GM18498 (cell line): ENCODE results near the gene KRTAP10-10.
"Not testable (repeated sequence)": the region's sequence is repeated elsewhere in the genome, so short reads cannot be mapped to it uniquely, and the experiment has no call there.

Experiments
- ATAC-seq: cut with Tn5 transposase; IDR thresholded peaks from one replicate; pipeline ENCODE4 v1.9.1; 2021; ENCODE audit warnings: mild to moderate bottlenecking, moderate library complexity; ENCODE audit not compliant: unreplicated experiment

KRTAP10-10 gene

DNA sequence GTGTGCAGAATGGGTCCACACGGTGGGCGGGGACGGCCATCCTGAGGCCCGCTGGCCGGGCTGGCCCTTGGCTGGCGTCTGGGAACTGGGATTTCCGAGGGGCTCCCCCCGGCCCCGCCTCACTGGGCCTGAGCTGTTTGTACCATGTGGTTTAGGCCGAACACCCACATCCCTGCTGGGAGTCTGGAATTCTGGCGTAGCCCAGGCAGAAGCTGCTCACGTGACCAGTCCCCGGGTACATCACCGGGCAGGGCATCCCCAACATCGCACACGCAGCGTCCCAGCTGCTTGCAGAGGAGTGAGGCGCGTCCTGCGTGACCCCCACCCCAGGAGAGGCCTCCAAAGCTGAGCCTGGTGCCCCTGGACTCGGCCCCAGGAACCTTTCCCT is 34.7 kb upstream of the KRTAP10-10 start:
- ATAC-seq = no peak

DNA sequence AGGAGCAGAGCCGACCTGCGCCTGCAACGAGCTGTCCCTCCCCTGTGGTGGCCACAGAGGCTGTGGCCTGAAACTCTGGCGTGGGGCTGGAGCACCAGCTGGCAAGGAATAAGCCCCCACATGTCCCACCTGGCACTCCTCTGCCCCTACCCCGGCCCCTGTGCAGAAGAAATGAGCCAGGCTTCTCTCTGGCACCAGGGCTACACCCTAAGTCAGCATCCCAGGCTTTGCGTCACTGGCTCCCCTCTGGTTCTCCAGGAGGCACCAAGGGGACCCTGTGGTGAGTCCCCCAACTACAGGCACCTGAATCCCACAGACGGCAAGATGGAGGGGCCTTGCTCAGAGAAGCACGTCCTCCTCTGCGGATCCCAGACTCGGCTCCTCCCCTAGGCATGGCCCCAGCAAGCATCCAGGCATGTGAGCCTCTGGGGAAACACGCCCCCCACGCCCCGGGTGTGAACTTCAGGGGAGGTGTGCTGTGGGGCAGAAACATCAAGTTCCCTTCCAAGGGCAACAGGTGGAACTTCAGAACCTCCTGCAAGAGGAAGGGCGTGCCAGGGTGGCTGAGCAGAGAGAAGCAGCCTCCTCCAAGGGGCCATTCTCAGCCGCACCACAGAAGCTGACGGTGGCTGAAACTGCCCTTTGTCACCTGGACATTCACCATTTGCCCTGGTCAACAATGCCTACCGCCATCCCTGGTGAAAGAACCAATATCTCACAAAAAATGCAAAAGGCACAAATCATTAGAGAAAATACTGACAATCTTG is 33.9 kb upstream of the KRTAP10-10 start:
- no peak for ATAC-seq

DNA sequence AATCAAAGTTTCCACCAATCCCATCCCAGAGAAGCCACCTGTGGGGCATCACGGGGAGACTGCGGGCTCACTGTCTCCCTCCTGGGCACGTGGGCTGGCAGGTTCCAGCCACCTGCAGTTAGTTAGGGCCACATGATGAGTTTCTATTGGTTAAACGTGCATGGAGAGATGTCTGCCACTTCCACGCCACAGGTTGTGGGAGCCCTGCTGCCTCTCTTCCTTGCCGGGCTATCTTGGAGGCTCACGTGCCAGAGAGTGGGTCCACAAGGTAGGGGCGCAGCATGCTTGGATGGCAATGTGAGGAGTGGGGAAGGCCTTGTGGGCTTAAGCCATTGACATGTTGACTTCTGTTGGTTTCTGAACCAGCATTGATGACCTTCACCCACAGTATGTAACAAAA is 33.2 kb upstream of the KRTAP10-10 start:
- no peak for ATAC-seq

DNA sequence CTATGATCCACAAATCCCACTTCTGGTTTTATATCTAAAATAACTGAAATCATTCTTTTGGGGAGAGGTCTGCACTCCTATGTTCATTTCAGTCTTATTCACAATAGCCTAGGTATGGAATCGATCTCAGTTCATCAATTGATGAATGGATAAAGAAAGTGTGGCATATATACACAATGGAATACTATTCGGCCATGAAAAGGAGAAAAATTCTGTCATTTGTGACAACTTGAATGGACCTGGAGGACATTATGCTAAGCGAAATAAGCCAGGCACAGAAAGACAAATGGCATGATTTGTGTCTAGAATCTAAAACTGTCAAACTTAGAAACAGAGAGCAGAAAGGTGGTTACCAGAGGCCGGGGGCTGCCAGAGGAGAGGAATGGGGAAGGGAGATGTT is 30.7 kb upstream of the KRTAP10-10 start:
- no peak for ATAC-seq

DNA sequence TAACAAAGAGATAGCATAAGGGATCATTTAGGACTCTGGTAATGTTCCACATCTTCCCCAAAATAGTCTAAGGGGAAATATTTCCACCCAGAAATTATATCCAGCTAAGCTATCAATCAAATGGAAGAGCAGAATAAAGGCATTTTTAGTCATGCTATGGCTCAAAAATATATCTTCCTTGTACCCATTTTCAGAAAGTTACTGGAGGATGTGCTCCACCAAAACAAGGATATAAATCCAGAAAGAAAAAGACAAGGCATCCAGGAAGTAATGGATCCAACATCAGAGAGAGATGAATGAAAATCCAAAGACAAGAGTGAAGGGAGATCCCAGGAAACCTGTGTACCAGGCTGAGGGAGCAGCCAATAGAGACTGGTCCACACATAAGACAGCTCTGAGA is 28.0 kb upstream of the KRTAP10-10 start:
- ATAC-seq = no peak

DNA sequence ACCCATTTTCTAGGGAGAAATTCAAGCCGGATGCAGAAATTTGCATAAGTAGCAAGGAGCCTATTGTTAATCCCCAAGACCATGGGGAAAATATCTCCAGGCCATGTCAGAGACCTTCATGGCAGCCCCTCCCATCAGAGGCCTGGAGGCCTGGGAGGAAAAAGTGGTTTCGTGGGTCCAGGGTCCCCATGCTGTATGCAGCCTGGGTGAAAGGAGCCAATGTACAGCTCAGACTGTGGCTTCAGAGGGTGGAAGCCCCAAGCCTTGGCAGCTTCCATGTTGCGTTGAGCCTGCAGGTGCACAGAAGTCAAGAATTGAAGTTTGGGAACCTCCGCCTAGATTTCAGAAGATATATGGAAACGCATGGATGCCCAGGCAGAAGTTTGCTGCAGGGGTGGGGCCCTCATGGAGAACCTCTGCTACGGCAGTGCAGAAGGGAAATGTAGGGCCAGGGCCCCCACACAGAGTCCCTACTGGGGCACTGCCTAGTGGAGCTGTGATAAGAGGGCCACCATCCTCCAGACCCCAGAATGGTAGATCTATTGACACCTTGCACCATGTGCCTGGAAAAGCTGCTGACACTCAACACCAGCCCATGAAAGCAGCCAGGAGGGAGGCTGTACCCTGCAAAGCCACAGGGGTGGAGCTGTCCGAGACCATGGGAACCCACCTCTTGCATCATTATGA is 26.9 kb upstream of the KRTAP10-10 start:
- ATAC-seq = not testable (repeated sequence)

DNA sequence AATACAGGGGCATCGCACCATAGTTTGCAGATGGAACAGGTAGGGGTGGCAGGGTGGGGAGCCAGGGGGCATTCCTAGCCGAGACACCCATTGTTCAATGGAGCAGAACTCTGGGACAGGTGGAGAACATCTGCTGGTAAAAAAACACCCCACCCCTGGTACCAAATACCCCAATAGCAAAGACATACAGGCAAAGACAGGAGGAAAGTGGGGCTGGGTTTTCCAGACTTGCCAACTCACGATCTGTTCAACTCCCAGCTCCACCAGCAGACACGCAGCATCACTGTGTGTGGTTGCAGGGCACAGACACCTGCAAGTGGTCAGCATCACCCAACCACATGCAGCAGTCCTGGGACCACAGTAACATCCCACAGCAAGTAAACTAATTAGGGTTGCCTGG is 25.6 kb upstream of the KRTAP10-10 start:
- no peak for ATAC-seq

DNA sequence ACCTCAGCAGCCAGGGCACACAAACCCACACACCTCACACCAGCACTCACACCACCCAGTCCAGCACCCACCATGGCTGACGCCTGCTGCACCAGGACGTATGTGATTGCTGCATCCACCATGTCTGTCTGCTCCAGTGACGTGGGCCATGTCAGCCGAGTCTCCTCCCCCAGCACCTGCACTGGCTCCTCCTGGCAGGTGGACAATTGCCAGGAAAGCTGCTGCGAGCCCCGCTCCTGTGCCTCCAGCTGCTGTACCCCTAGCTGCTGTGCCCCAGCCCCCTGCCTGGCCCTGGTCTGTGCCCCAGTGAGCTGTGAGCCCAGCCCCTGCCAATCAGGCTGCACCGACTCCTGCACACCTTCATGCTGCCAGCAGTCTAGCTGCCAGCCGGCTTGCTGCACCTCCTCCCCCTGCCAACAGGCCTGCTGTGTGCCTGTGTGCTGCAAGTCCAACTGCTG is 25.1 kb upstream of the KRTAP10-10 start, which contains the start of gene KRTAP10-8:
KRTAP10-8 (plus strand) TSS at position 51 of the 458 bp plus-strand sequence; CDS start at position 73, 22 bp downstream.
- no peak for ATAC-seq

DNA sequence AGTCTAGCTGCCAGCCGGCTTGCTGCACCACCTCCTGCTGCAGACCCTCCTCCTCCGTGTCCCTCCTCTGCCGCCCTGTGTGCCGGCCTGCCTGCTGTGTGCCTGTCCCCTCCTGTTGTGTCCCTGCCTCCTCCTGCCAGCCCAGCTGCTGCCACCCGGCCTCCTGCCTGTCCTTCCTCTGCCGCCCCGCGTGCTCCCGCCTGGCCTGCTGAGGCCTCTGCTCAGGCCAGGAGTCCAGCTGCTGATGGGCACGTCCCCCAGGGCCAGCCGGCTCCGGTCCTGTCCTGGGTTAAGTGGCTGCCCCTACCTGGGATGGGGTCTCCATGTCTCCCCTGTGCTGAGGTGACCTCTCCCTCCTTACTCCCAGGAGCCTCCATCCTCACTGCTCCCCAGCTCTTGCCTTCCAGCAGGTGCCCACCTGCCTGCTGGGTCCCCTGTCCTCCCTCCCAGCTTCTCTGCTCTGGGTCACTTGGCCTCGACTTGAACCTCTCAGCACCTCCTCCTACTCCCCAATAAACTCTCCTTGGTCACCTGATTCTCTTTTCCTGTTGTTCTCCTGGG is 24.4 kb upstream of the KRTAP10-10 start:
- ATAC-seq = no peak

DNA sequence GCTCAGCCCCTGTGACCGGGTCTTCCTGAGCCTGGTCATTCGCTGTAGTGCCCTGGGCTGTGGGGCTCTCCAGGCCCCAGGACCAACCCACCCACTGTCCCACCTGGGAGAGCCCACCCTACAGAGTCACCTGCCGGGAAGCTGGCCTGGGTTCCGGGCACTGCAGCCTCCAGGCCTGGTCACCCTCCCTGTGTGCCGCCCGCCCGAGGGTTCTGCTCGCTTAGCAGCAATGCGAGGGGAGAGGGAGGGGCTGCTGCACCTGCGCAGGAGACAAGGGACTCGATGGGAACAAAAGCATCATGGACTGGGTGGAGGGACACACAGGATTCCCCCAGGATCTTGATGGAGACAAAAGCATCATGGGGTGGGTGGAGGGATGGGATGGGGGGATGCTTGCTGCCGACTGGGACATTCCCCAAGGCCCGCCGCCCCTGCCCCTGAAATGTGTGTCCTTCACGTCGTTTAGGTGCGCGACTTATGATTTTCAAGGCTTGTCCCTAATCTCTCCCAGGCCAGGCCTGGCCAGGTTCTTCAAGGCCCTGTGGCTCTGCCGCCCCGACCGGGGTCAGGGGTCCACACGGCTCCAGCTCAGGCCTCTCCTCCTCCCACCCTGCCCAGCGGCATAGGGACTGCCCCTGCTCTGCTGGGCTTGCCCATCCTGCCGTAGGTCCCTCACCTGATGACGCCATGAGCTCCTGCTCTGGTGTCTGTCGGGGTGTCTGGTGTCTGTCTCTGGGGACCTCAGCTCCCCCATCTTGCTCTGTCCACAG is 23.6 kb upstream of the KRTAP10-10 start:
- no peak for ATAC-seq

DNA sequence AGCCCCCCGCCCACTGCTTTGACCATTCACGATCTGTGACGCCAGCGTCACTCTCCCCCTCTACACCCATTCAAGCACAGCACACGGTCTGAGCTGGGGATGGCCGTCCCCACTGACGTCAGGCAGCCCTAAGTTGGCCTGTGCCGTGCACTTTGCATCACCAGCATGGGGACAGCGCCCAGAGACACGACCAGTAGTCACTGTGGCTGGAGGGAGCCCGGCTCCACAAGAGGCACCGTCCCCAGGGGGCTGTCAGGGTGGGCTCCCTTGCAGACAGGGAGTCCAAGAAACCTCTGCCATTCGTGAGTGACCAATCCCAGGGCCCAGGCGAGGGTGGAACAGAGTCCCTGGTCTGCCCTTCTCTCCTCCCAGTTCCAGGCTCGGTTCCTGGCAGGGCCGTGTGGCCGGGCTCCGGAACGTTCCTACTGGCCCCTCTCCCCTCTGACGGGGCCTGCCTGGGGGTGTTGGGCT is 23.0 kb upstream of the KRTAP10-10 start:
- no peak for ATAC-seq

DNA sequence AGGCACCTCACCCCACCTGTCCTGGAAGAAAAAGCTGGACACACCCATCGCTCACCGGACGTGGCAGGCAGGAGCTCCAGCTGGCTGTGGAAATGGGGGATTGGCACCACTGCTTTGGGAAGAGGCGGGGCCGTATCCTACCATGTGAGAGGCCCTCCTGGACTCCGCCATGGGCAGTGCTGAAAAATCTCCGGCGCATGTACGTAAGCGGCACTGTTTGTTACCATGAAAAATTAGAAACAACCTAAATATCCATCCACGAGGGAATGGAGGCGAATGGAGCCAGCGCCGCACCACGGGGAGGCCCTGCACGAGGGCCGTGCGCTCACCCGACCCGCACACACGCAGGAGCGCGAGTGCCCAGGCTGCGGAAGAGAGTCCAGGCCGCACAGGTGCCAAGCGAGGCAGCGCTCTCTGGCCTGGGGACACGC is 22.2 kb upstream of the KRTAP10-10 start:
- ATAC-seq = no peak

DNA sequence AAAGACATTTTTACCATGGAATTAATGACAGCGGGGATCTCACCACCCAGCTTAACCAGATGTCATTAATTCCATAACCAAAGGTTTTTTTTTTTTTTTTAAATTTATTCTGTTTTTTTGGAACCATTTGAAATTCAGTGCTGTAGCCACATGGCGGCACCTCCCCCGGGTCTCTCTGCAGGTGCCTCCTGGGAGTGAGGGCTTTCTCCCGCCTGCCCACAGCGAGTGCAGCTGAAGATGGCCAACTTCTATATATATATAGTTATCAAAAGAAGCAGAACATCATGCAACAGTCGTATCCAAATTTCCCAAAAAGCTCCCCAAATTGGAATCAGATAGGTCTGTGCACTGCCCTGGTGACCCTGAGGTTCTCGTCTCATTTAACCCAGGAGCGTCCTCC is 21.7 kb upstream of the KRTAP10-10 start:
- no peak for ATAC-seq

DNA sequence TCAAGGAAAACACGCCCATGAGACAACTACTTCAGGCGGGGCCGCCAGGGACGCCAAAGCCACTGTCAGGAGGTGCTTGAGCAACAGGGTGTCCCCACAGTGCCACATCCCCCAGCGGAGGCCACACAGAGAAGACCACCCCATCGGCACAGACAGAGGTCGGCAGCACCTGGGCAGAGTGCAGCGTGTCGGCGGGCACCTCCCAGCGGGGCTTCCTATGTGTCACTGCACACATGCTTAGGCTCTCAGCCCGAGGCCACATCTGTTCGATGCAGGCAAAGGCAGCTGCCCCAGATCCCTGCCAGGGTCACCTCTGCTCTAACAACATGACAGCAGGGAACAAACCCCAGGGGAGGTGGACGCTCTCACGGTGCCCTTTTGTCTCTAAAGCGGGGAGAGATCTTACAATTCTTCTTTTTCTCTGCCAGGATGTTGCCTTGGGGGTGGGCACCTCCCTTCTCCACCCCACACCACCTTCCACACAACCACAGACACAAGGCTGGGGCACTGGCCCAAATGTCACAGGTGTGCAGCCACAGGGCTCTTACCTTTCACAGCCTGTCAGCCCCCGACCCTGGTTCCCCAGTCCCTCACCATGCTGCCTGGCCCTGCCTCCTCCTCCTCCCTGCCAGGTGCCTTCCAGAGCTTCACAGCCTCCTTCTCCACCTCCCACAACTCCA is 21.1 kb upstream of the KRTAP10-10 start:
- ATAC-seq = no peak

DNA sequence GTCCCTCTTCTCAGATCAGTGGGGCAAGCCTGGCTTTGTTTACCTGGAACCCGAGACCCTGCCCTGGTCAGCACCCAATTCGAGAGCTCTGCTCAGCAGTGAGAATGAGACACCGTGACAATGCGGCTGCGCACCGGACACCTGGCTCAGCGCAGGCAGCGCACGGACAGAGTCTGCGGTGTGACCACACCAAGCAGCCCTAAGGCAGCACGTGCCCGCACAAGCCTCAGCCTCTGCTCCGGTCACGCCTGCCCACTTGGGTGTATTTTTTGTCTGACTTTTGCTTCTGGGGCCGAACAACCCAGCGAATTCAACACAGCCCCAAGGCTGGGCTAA is 20.6 kb upstream of the KRTAP10-10 start:
- ATAC-seq = no peak

DNA sequence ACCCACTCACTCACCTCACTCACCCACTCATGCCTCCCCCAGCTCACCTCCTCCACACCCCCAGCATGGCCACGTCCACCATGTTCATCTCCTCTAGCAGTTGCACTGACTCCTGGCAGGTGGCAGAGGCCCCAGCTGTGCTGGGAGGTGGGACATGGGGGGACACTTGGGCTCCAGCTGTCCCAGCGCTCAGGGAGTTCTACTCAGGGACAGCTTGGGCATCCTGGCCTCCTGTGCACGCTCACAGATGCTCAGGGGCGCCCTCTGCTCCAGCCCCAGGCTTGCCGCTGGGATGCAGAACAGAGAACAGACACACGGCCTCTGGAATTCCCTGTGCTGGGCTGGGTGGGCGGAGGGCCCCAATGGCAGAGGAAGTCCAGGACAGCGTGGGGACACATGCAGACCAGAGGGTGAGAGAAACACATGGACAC is 20.1 kb upstream of the KRTAP10-10 start:
- no peak for ATAC-seq

DNA sequence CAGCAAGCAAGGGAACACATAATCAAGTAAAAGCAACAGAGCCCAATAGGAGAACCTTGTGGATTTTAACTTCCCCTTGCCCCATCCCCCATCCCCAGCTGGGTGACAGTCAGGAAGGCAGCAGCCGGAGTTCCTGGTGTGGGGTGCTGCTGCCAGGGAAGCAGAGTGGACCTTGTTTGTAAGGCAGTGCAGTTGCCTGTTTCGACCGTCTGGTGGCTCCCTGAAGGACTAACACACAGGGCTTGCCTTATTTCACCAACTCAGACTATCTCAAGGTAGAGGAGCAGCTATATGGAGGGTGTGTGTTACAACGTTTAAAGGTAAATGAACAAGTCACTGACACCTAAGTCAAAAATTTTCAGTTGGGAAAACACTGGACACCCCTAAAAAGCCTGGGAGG is 18.7 kb upstream of the KRTAP10-10 start:
- no peak for ATAC-seq

DNA sequence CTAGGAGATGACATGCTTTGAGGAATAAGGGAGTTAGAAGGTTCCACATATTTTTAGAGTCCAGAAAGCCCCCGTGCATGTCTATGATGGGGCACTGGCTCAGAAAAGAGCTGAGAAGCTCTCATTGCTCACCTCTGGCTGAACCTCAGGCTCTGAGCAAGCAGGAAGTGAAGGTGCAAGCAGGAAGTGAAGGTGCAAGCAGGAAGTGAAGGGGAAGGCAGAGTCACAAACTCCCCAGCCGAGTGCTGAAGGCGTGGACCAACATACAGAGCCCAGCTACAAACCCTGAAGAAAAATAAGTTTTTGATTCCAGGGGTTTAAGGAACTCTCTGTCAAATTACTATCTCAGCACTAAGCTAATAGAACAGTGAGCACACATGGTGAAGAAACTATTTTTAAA is 18.2 kb upstream of the KRTAP10-10 start:
- no peak for ATAC-seq

DNA sequence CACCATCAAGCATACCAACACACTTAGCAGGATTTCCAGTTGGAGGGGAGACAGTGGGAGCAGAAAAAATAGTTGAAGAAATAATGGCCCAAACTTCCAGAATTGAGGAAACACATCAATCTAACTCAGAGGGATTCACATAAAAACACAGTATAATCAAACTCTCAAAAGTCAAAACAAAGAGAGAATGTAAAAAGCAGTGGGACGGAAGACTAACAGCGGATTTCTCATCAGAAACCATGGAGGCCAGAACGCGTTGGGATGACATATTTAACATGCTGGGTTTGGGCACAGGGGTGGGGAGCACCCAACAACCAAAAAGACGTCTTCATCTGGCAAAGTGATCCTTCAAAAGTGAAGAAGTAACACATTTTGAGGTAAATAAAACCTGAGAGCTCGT is 17.3 kb upstream of the KRTAP10-10 start:
- ATAC-seq = no peak

DNA sequence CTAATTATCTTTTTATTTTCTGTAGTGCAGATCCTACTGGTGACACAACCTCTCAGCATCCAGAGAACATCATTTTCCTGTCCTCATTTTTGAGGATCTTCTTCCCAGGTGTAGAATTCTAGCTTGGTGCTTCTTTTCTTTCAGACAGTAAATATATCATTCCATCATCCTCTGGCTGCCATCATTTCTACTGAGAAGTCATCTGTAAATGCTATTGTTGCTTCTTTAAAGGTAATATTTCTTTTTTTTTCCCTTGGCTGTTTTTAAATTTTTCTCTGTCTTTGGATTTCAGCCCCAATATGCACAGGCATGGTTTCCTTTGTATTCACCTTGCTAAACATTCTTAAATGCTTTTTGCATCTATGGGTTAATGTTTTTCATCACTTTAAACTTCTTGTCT is 13.6 kb upstream of the KRTAP10-10 start:
- ATAC-seq = no peak

DNA sequence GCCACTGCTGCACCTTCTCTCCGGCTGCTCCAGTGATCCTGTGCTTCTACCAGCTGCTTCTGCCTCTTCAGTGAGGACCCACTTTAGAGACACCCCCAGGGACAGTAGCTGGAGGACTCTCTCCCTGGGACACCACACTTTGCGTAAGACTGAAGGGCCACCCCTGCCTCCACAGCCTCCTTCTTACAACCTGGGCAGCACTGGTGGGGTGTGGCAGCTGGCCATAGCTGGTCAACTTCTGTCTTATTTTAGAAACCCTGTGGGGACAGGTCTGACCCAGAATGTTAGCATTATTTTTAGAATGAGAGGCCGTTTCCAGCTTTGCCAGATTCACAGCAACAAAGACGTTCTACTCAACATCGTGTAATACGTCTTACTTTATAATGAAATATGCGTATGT is 11.4 kb upstream of the KRTAP10-10 start:
- ATAC-seq = no peak
